Activated T-helper 1 cell treated with Interleukin-2 at 50 U/mL for 16 hours (primary cell): ENCODE results near the gene CCDC33.

Source experiments
- DNase-seq: peaks from one replicate; pipeline ENCODE4 v3.0.0-alpha.2; 2020; ENCODE audit warnings: low read depth

Gene CCDC33

DNA sequence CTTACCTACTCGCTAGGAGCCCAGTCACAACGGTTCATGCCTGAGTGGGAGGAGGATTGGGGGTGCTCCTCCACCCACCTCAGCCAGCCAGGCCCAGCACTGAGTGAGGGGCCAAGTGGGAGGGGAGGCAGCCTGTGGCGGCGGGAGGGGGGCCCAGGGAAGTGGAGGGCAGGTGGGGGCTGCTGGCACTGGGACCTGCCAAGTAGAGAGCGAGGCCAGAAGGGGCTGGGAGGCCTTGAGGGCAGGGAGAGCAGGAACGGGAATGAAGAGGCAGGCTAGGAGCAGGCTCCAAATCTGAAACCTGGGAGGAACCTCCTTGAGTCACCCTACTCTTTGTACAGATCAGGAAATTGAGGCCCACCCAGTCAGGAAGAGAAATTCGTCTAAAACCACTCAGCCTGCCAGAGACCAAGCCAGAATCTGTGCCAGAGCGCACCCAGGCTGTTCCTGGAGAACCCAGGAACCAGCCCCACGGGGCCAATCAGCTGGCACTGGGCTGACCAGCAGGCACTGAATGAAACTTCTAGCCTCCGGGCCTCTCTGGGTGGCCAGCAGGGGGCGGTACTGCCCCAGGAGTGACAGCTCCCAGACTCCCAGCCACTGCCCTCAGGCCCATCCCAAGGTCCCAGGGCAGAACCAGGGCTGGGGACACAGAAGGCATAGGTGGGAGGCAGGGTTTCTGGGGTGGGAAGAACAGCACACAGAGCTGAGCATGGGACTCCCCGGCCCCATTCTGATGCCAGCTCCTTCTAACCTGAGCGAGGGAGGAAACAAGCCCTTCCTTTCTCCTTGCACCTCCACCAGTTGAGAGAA is 146.1 kb downstream of the CCDC33 start:
- DNase-seq, result peak; percentile 62

DNA sequence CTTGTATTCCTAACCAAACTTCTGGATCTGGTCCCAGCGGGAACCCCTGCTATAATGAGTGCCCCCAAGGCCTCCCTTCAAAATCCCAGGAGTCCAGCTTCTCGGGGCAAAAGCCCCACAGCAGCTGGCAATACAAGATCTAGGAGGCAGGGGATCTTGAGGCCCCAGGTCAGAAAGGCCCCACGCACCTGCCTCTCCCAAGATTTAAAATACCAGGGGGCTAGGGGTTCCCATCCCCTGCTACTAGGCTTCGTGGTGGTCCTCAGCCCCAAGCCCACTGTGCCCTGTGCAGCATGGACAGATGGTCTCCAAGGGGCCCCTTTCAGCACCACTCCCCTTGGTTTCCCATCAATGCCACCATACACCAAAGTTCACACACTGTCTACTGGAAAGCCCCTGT is 147.2 kb downstream of the CCDC33 start:
- DNase-seq, result no peak

DNA sequence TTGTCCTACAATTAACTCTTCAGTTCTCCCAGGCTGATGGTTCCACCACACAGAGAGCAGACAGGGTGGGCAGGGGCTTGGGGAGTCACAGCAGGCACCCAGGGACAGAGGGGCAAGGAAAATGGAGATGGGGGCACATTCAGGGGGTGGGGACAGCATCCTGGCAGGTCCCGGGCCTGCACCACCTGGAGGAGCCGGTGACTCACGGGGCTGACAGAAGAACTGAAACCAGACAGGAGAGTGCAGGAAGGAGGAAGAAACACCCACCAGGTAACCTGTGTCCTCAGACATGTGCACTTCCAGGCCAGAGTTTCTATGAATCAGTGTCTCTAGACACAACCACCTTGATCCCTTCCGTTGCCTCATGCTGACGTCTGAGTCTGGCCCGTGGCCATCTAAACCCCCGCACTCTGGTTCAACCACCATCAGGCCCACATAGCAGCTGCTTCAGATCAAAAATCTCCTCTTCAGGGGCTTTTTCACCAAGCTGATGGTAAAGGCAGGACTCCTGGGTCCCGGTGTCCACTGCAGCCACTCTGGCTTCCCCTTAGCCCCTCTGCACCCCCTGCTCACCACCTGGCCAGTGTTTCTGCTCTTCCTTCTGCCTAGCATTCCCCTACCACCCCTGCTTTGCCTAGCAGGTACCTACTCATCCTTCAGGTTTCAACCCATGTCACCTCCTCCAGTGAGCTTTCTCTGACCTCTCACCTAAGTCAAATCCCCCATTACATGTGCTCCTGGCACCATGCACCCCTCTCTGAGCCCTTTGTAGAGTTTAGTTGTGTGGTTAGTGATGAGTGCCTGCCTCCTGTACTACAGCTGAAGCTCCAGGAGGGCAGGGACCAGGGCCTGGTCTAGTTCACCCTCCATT is 147.8 kb downstream of the CCDC33 start:
- DNase-seq, result no peak

DNA sequence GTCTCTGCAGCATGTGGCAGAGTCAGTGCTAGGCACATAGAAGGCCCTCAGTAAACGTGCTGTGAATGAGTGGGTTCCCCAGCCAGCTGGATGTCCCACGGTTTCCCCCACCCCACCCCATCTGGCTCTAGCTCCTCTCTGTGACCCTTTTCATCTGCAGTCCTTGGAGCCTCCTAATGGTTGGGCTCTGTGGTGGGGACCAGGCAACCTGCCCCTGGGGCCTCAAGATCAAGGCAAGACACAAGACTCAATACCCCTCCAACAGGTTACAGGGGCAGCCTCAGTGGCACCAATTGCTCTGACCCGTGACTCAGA is 148.4 kb downstream of the CCDC33 start:
- DNase-seq, result no peak

DNA sequence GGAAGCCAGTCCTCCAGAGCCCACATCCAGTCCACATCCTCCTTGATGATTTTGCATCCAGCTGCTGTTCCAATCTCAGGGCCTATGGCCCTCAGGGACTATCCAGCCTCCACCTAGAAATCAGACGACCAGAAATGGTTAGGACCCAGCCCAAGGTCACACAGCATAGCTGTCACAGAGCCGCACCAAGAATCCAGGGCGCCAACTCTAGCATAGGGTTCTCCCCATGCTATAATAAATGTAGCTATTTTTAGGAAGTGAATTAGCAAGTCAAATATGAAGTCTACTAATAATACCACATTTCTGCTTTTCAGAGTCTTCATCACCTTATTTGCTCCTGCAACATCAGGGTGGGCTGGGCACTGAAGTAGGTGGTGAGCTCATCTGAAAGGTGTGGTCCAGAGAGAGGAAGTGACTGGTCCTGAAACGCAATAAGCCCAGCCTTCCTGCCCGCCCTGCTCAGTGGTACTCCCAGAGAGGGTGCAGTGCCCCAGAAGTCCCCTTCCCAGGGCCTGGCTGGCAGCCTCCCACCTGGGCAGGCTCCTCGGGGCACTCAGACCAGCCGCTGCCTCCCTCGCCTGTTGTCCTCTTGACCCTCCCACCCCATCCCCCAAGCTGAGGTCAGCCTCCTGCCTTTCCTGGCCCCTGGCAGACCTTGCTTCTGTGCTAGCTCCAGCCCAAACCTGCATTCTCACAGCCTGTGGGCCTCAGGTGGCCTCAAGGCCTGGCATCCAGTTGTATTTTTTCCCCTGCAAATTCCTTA is 148.9 kb downstream of the CCDC33 start:
- DNase-seq, result no peak

DNA sequence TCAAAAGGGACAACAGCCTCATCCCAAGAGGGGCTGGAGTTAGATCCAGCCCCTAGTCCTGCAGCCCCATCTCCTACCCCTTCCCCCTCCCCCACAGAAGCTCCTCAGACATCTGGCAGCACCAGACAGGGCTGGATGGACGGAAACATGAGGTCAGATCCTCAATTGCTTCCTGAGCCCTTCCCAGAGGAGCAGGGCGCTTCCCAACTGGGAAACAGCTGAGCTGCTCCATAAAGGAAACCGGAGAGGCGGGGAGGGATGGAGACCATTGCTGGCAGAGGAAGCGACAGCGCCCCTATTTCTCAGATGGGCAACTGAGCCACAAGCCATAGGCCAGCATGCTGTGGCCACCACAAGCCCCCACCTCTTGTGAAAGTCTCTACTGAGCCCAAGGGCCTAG is 149.6 kb downstream of the CCDC33 start:
- no peak for DNase-seq
